Stimulated activated CD8-positive, alpha-beta memory T cell treated with anti-CD3 and anti-CD28 coated beads, Interleukin-2, amount 100 ng/mL, for 1 hour (primary cell): ENCODE results near the gene PEX26.
"Not testable (repeated sequence)": the region's sequence is repeated elsewhere in the genome, so short reads cannot be mapped to it uniquely, and the experiment has no call there.

Experiments
- DNase-seq, 2 donors: peaks; one replicate each; pipeline ENCODE4 v3.0.0-alpha.2; 2020; ENCODE audit warnings: low read depth in 2 of 2

PEX26 gene

GRCh38 chr22:18096823-18097222 lies 19.0 kb downstream of the PEX26 start:
- no peak for DNase-seq

DNA sequence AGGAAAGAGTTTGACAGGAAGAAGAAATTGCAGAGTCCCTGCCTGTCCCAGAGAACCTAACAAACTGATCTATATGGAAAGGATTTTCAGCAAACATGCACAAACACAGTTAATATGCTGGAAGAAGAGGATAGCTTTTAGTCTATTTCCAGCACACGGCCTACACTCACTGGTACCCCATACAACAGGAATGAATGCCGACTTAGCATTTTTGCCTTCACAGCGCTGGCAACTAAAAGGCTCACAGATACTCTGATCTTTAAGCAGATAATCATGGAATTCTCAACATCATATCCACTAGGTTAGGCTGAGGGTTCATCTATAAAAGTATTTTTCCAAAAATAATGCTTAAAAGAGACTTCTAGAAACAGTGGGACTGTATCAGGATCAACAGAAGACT lies 23.0 kb downstream of the PEX26 start:
- no peak for DNase-seq

GRCh38 chr22:18101536-18101935 lies 23.7 kb downstream of the PEX26 start:
- no peak for DNase-seq

DNA sequence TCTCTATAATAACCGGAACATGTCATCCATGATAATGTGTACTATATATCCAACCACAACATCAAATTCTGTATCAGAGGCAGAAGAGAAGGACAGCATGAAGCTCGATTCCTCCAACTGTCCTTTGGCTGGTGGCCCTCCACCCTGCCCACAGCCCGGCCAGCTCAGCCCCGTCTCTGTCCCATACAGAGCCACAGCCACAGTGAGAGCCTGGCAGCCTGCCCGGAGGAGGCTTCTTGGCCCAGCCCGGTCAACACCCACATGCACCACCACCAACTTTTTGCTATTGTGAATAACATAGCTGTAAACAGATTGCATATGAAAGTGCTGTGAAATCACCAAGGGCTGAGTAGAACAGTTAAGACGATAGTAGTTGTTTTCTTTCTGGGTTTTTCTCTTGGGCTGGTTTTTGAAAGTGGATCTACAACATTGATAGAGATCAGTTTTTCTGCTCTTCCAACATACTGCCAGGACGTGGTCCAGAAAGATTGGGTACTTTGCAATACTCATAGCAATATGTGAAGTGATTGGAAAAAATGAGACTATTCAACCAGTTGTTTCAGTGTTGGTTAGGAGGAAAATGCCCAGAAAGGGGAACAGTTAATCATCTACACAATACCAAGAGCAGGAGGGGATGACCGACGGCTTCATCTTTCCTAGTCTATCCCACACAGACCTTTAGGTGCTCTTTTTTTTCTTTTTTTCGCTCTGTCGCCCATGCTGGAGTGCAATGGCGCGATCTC lies 25.9 kb downstream of the PEX26 start:
- DNase-seq: no peak

- DNase-seq: no peak
Observed at GRCh38 chr22:18104566-18104965, 26.8 kb downstream of the PEX26 start.

DNA sequence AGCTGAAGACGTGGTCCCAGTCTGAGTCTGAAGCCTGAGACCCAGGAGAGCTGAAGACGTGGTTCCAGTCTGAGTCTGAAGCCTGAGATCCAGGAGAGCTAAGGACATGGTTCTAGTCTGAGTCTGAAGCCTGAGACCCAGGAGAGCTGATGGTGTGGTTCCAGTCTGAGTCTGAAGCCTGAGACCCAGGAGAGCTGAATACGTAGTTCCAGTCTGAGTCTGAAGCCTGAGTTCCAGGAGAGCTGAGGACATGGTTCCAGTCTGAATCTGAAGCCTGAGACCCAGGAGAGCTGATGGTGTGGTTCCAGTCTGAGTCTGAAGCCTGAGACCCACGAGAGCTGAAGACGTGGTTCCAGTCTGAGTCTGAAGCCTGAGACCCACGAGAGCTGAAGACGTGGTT lies 28.2 kb downstream of the PEX26 start:
- DNase-seq: not testable (repeated sequence)

DNA sequence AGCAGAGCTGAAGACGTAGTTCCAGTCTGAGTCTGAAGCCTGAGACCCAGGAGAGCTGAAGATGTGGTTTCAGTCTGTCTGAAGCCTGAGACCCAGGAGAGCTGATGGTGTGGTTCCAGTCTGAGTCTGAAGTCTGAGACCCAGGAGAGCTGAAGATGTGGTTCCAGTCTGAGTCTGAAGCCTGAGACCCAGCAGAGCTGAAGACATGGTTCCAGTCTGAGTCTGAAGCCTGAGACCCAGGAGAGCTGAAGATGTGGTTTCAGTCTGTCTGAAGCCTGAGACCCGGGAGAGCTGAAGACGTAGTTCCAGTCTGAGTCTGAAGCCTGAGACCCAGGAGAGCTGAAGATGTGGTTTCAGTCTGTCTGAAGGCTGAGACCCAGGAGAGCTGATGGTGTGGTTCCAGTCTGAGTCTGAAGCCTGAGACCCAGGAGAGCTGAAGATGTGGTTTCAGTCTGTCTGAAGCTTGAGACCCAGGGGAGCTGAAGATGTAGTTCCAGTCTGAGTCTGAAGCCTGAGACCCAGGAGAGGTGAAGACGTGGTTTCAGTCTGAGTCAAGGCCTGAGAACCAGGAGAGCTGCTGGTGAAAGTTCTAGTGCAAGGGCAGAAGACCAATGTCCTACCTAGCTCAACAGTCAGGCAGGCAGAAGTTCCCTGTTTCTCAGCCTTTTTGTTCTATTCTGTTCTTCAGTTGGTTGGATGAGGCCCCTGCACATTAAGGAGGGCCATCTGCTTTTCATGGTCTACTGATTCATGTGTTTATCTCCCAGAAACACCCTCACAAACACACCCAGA lies 29.0 kb downstream of the PEX26 start:
- DNase-seq: not testable (repeated sequence)

DNA sequence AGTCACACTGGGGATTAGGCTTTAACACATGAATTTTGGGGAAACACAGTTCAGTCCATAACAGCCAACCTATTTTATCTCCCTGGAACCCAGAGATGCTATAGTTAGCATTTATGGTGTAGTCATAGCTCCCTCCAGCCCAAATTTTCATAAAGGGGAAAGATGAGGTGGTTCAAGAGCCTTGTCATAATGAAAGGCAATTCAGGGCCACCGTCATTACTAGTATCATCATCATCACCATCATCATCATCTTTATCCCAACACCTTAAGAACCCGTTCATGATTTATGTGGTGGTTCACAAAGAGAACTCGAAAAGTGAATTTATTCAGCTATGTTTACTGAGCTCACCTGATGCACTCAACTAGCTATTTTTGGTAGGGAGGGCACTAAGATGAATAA lies 30.4 kb downstream of the PEX26 start:
- no peak for DNase-seq

- no peak for DNase-seq
Observed at GRCh38 chr22:18109410-18110193, 31.8 kb downstream of the PEX26 start.

DNA sequence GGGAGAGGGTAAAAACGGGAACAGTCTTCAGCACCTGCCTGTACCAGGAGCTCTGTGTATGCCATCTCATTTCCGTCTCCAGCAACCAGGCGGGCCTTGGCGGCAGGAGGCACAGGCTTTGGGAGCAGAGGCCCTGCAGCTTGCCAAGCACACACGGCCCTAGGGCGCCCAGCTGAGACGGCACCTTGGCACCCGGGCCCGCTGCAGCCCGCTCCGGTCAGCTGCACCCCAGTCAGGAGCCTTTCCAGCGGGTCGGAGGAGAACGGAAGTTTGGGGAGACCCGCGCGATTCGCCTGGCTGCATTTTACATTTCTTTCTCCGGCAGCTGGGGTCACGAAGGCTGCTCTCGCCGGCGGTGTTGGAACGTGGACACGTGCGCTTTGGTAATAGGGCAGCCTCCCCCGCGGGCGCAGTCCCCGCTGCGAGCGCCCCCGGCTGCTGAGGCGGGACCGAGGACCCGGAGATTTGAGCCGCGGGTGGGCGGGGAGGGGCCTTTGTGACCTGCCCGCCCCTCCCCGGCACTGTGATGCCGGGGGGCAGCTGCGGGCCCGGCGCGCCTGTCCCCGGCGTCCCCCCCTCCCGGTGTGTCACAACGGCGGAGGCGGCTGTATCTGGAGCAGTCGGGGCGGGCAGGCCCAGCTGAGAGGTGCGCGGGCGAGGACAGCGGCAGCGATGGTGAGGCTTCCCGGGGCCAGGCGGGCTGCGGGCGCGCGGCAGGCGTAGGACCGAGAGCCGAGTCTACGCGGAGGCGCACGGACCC lies 32.6 kb downstream of the PEX26 start, which contains the start of gene TUBA8:
Gene TUBA8 (plus strand): TSS at position 616 of the 760 bp plus-strand sequence. CDS start 57 bp downstream, at position 673.
- DNase-seq: no peak

- DNase-seq: no peak
Observed at GRCh38 chr22:18110954-18111758, 33.4 kb downstream of the PEX26 start.

DNA sequence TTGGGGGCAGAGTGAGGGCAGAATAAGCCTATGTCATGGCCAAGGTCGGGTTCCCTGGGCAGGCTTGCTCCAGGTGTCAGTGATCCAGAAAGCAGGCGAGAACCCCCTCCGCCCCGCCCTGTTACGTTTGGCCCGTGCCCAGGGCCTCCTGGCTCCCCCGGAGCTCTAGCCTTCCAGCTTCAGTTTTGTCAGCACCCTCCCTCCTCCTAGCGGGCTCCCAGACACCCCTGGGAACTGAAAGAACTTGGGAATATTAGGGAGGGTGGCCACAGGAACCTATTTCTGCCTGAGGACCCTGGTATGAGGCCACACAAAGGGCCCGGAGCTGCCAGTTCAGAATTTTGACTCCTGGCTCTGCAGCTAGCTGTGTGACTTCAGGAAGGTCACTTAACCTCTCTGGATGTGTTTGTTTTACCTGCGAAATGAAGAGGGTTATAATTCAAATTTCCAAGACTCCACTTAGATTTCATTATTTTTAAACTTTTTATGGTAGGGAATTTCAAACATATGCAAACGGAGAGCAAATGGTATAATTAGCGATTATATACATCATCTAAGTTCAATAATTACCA lies 34.1 kb downstream of the PEX26 start:
- DNase-seq: no peak

- DNase-seq: no peak
Observed at GRCh38 chr22:18112440-18112839, 34.6 kb downstream of the PEX26 start.

GRCh38 chr22:18113680-18114394 lies 36.0 kb downstream of the PEX26 start:
- DNase-seq: no peak

DNA sequence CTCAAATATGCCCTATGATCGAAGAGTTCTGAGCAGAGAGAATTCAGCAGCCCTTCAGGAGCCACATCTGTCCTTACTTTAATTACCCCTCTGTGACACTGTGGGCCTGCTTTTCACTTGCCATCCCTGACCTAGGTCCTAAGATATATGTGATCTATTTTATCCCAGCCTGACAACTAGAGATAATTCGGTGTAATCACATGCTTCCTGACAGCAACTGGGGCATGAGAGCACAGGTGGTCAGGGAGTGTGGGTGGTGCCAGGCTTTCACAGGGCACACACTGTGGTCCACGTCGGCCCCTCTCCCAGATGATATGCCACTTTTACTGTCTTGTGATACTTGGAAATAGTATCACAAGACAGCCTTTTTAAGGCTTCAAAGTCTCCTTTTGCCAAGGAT lies 36.7 kb downstream of the PEX26 start:
- DNase-seq: no peak

DNA sequence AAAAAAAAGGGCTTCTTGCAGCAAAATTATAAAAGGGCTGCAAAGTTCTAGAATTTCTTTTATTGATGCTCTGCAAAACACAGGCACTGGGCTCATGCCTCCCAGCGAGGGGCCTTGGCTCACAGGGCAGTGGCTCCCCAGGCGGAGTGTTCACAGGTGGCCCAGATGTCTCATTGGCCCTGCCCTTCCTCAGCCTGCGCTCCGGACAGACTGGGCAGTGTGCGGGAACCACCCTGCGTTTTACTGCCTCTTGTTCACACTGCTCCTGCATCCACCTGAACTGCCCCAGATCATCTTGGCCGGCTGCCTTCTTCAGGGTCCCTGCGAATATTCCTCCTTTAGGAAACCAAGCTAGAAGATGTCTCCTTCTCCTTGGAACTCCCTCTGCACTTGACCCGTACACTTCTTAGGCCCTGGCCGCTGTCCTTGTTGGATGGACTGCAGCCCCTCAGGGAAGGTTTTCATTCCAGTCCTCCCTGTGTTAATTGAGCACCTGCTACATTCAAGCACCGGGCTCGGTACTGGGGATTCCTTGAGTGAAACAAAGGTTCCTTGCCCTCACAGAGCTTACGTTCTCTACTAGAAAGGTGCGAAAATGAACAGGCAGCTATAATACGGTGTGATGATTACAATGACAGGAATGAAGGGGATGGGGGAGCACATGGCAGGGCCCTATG lies 37.3 kb downstream of the PEX26 start:
- DNase-seq: no peak

DNA sequence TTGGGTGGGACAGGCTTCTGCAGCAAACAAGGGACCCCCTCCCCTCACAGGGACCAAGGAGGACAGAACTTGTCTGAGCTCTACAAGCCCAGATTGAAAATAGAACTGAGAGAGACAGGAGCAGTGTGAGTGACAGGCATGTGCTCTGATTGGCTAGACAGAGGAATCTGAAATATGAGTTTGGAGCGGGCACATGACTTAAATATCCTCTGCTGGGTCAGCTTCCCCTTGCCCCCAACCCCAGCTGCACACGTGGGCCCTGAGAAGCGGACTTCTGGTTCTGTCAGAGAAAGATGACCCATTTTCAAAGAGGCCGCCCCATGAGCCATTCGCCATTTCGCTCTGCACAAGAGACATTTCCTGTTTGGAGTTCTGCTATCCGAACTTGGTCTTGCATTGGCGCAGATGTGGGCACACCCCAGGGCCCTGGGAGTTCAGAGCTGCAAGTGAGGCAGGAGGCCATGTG lies 38.1 kb downstream of the PEX26 start:
- DNase-seq: no peak

DNA sequence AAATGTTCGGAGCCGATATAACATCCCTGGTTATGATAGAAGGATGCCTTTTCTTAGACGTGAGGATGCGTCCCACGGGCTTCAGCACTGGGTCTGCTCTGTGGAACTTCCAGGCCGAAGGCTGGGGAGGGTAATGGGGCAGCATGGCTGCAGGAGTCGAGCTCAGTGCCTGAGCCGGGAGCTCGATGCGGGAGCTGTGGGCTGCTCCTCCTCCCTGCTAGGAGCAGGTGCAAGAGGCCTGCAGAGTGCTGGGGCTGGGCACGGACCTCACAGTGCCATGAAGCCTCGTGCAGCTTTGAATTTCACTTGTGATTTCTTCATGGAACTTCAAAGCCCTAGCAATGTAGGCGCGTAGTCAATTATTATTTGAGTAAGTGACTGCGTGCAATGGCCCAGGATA lies 38.8 kb downstream of the PEX26 start:
- DNase-seq: no peak

DNA sequence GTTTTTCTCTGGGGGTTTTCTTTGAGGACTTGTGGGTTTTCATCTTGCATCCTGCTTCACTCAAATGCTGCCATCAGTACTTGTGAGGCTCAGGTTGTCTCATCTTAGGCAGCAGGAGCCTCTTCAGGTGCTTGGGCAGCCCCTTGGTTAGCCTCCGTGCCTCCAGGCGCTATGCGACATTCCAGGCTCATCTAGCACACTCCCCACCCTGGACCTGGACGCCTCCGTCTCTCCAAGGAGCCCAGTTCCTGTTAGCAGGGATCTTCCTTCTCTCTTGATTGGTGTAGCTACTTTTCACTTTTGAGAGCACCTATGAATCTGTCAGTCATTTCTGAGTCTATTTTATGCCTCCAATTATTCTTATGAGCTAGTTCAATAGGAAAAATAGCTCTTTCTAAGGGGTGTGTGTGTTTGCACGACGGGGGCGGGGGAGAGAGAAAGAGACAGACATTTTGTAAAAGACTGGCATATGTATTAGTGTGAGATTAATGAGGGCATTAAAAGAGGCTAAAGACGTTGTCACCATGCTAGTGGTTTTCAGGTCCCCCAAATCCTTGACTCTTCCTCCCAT lies 40.6 kb downstream of the PEX26 start:
- no peak for DNase-seq
